HepG2 (cell line): ENCODE measurements around the gene TSPAN31. TPM values are rescaled to one million over a fixed set of nuclear protein-coding genes. Genes with fewer than 3 reads are reported as not detected.
A peak's percentile ranks its signal among the peaks of the same experiment; 100 is the strongest.

Experiments used
- ATAC-seq: fragments of 200-7000 bp; cut with Tn5 transposase; 3 replicates; pipeline ENCODE4 v1.9.1; 2020; ENCODE audit warnings: mild to moderate bottlenecking, moderate library complexity
- BruUV-seq: library from RNA; stranded (reverse); fragments of 400-500 nt; replicated peaks from 2 replicates; lab custom pipeline; 2021; lab: Mats Ljungman, UMichigan
- CTCF ChIA-PET: fragments of 300-600 bp; formaldehyde crosslinking; extraction: SDS; loops from one replicate; lab custom pipeline; 2021; ENCODE audit warnings: low total read pairs, inconsistent platforms, low intra/inter-chr PET ratio; lab: Yijun Ruan, JAX
- POLR2A ChIA-PET: fragments of 350-600 bp; sonication (Branson Sonifier 250); formaldehyde crosslinking; loops from one replicate; lab custom pipeline; 2020; ENCODE audit warnings: antibody characterized with exemption, inconsistent platforms; lab: Yijun Ruan, JAX
- DNase-seq: peaks from one replicate; pipeline ENCODE4 v3.0.0-alpha.2; 2015; ENCODE audit warnings: low spot score
- FAIRE-seq: peaks from 3 replicates; lab custom pipeline; 2011; peaks lifted over from hg19 to GRCh38; lab: Jason Lieb, UNC
- H2AFZ ChIP-seq: one replicate; pipeline ENCODE4 v1.6.1; 2011; ENCODE audit warnings: low read length, inconsistent platforms
- H3K27ac ChIP-seq: fragments of 300-600 bp; 3 replicates; pipeline ENCODE4 v1.8.0; 2011; ENCODE audit warnings: mixed run types, mild to moderate bottlenecking, mixed read lengths, low read length, inconsistent platforms; ENCODE audit not compliant: insufficient read depth; ENCODE audit errors: extremely low read length
- H3K27me3 ChIP-seq, 2 experiments: fragments of 200-600 bp in 1 of 2; 2 replicates in 1 of 2; 3 replicates in 1 of 2; pipeline versions ENCODE4 v1.6.0 to v1.8.0; 2011; ENCODE audit warnings: low read length in 2 of 2, mild to moderate bottlenecking in 2 of 2, moderate library complexity in 2 of 2, inconsistent platforms in 1 of 2; ENCODE audit not compliant: insufficient read depth in 2 of 2, control insufficient read depth in 1 of 2
- H3K36me3 ChIP-seq, 2 experiments: fragments of 200-600 bp in 1 of 2; replicated peaks in 1 of 2; 2 replicates in 1 of 2; 3 replicates in 1 of 2; pipeline versions ENCODE4 v1.5.1 to v1.8.0; 2011; ENCODE audit warnings: low read length in 2 of 2, inconsistent platforms in 1 of 2; ENCODE audit not compliant: insufficient read depth in 2 of 2, control insufficient read depth in 1 of 2
- H3K4me1 ChIP-seq: 2 replicates; pipeline ENCODE4 v1.5.1; 2012; ENCODE audit warnings: low read length, inconsistent platforms; ENCODE audit not compliant: insufficient read depth
- H3K4me2 ChIP-seq: 2 replicates; pipeline ENCODE4 v1.6.0; 2011; ENCODE audit warnings: low read depth, low read length, inconsistent platforms
- H3K4me3 ChIP-seq, 3 experiments: fragments of 200-600 bp in 1 of 3; sonication (generic), shearing (Covaris generic) in 1 of 3; replicated peaks in 1 of 3; 2 replicates each; pipeline ENCODE4 v1.5.1; 2011 to 2016; ENCODE audit warnings: low read length in 3 of 3, inconsistent platforms in 2 of 3, low read depth in 2 of 3, mild to moderate bottlenecking in 2 of 3, control low read depth in 1 of 3, mixed read lengths in 1 of 3; ENCODE audit not compliant: insufficient read depth in 1 of 3
- H3K79me2 ChIP-seq: one replicate; pipeline ENCODE4 v1.6.1; 2011; ENCODE audit warnings: low read length, inconsistent platforms; ENCODE audit not compliant: insufficient read depth
- H3K9ac ChIP-seq: 2 replicates; pipeline ENCODE4 v1.6.0; 2011; ENCODE audit warnings: mild to moderate bottlenecking, low read depth, low read length, inconsistent platforms; ENCODE audit not compliant: insufficient read depth
- H3K9me3 ChIP-seq: 2 replicates; pipeline ENCODE4 v1.5.1; 2012; ENCODE audit warnings: mild to moderate bottlenecking, low read length
- H4K20me1 ChIP-seq: 2 replicates; pipeline ENCODE4 v1.6.0; 2011; ENCODE audit warnings: inconsistent platforms, mild to moderate bottlenecking, low read length, moderate library complexity; ENCODE audit not compliant: insufficient read depth
- CEBPG ChIP-seq: IDR thresholded peaks from 2 replicates; pipeline ENCODE4 v1.6.1; 2016
- CREM ChIP-seq, 2 experiments: sonication (generic) in 1 of 2; formaldehyde crosslinking in 1 of 2; IDR thresholded peaks; 2 replicates each; pipeline versions ENCODE4 v1.4.0 to v1.6.1; 2016 to 2020; ENCODE audit warnings: antibody characterized with exemption in 1 of 2, mild to moderate bottlenecking in 1 of 2, missing genetic modification reagents in 1 of 2
- HBP1 ChIP-seq: IDR thresholded peaks from 2 replicates; pipeline ENCODE4 v1.6.1; 2016; ENCODE audit warnings: low read depth, control low read depth
- HOXA3 ChIP-seq: sonication (generic); formaldehyde crosslinking; IDR thresholded peaks from 2 replicates; pipeline ENCODE4 v1.5.0; 2020; ENCODE audit warnings: missing genetic modification reagents
- KAT7 ChIP-seq: IDR thresholded peaks from 2 replicates; pipeline ENCODE4 v1.6.1; 2018; ENCODE audit warnings: borderline replicate concordance, missing compliant biosample characterization
- KDM5B ChIP-seq: sonication (generic); formaldehyde crosslinking; IDR thresholded peaks from 2 replicates; pipeline ENCODE4 v1.4.0; 2020; ENCODE audit warnings: missing genetic modification reagents, mild to moderate bottlenecking, borderline replicate concordance
- KLF12 ChIP-seq: sonication (generic); formaldehyde crosslinking; IDR thresholded peaks from 2 replicates; pipeline ENCODE4 v1.4.0; 2020; ENCODE audit warnings: missing genetic modification reagents, borderline replicate concordance
- RERE ChIP-seq: IDR thresholded peaks from 2 replicates; pipeline ENCODE4 v1.6.1; 2016; ENCODE audit warnings: low read depth, missing genetic modification reagents, missing compliant biosample characterization
- THRA ChIP-seq: sonication (generic); formaldehyde crosslinking; IDR thresholded peaks from 2 replicates; pipeline ENCODE4 v1.4.0; 2020; ENCODE audit warnings: missing genetic modification reagents, borderline replicate concordance
- WGBS: methylation state at CpG from one replicate; pipeline ENCODE4 v1.1.6; 2017; ENCODE audit warnings: low lambda C conversion rate; 5-methylcytosine and 5-hydroxymethylcytosine counted together
- in situ Hi-C: cut with HindIII; loops from 2 replicates; pipeline ENCODE4 v1.10.0; 2017; ENCODE audit warnings: low pct_unique_long_range_greater_than_20kb; ENCODE audit not compliant: extremely low pct_ligation_motif_present
- intact Hi-C: fragments of 100-400 bp; cut with micrococcal nuclease; formaldehyde crosslinking; loops from one replicate; pipeline ENCODE4 v1.10.0; 2022; ENCODE audit not compliant: unreplicated experiment
- polyA plus RNA-seq, 8 experiments: library from polyadenylated mRNA; depleted of rRNA in 3 of 8; stranded (reverse) in 7 of 8; unstranded in 1 of 8; fragments of >200 nt; fragmentation: Illumina TruSeq in 4 of 8; extraction: Trizol in 4 of 8; gene quantifications; 2 replicates each; pipeline versions ENCODE4 v1.2.1 to v1.2.3, GENCODE V29; 2011 to 2016; ENCODE audit warnings: low read depth in 4 of 8, missing spikeins in 1 of 8, mixed read lengths in 1 of 8; ENCODE audit not compliant: insufficient read depth in 1 of 8
- total RNA-seq, 5 experiments: library from RNA; depleted of rRNA; stranded (reverse); fragments of >200 nt; fragmentation: Illumina TruSeq; extraction: Trizol; gene quantifications; 2 replicates each; pipeline ENCODE4 v1.2.3, GENCODE V29; 2016; ENCODE audit warnings: low read depth in 1 of 5

Gene TSPAN31
- total and polyA plus RNA-seq, 2 of the 13 experiments (the other 11 are each of a cell fraction or from before 2014, with no cell fraction given): 10.4 to 24.6 TPM

- Histone ChIP-seq H3K4me2 (peak overlapping the region; percentile 96), H4K20me1 (no peaks in the 10 kb centered on the region), H3K4me3 (peak overlapping the region; percentile 63 to 80 (median 71)), H2AFZ (no peak overlapping the region), H3K4me1 (peaks cover 39% of the 10 kb centered on the region), H3K27ac (peak overlapping the region; percentile 94), H3K27me3 (peaks cover 3 to 16% of the 10 kb centered on the region in 2 experiments; a peak in 3 of 5 replicates), H3K79me2 (peaks cover 10% of the 10 kb centered on the region), H3K36me3 (peaks cover 3 to 31% of the 10 kb centered on the region in 2 experiments; a peak in 4 of 5 replicates), H3K9me3 (no peaks in the 10 kb centered on the region), H3K9ac (peak overlapping the region; percentile 94)
- in situ Hi-C loops (no loop called here), intact Hi-C loops (loop anchor here (1.0 kb wide), 1 partner anchor 8 kb away; the partner anchor contains the start of gene CDK4)
- 2% methylated on average over 12 of the region's 21 CpGs for WGBS
- TSS peak; percentile 32 for BruUV-seq
- ATAC-seq (peak; percentile 29), DNase-seq (no peak), FAIRE-seq (no peak)
- ChIA-PET POLR2A (interaction anchor here (0.5 to 2.6 kb wide), 12 partner anchors 9 to 224 kb away, joined by 3 to 29 read pairs (median 6); partner anchors contain the start of genes CTDSP2, DDIT3, EEF1AKMT3 and METTL1), CTCF (no interaction called here)
- TF ChIP-seq HOXA3 (CRISPR knock-in tag): peak; percentile 99
- TF ChIP-seq THRA: 0 out of 2 replicates have a peak, but pooled peaks have one; percentile 14
- no peak for TF ChIP-seq HBP1 (CRISPR knock-in tag)
- peak; percentile 54 for TF ChIP-seq CEBPG (CRISPR knock-in tag)
- no peak for TF ChIP-seq KDM5B
- 0 out of 2 replicates have a peak, but pooled peaks have one; percentile 19 for TF ChIP-seq KAT7
- peak; percentile 92; the same call in 1 of the 2 replicates for TF ChIP-seq CREM (IDR thresholded peaks at IDR 0.05)
- peak; percentile 66; the same call in 1 of the 2 replicates for TF ChIP-seq CREM (CRISPR knock-in tag; IDR thresholded peaks at IDR 0.05)
- no peak for TF ChIP-seq RERE (CRISPR knock-in tag)
- no peak for TF ChIP-seq KLF12 (CRISPR knock-in tag)
Observed at GRCh38 chr12:57744194-57744776, 554 bp upstream of the TSPAN31 start.
